Muscle layer of colon (tissue), 2 donors: Measurements from ENCODE around the gene KCNK13.
"Not testable (repeated sequence)": the region's sequence is repeated elsewhere in the genome, so short reads cannot be mapped to it uniquely, and the experiment has no call there.

Experiments used
- H3K27ac ChIP-seq: one replicate; pipeline ENCODE4 v1.7.0; 2013; ENCODE audit warnings: low read depth, mild to moderate bottlenecking, low read length, moderate library complexity
- H3K27me3 ChIP-seq, 2 donors: one replicate each; pipeline ENCODE4 v1.7.0; 2013; ENCODE audit warnings: low read length in 2 of 2, mild to moderate bottlenecking in 2 of 2; ENCODE audit not compliant: insufficient read depth in 2 of 2, control insufficient read depth in 1 of 2
- H3K36me3 ChIP-seq: one replicate; pipeline ENCODE4 v1.7.0; 2013; ENCODE audit warnings: mild to moderate bottlenecking, low read length; ENCODE audit not compliant: insufficient read depth
- H3K4me1 ChIP-seq: one replicate; pipeline ENCODE4 v1.7.0; 2013; ENCODE audit warnings: mild to moderate bottlenecking, low read length; ENCODE audit not compliant: insufficient read depth
- H3K4me3 ChIP-seq, 2 donors: one replicate each; pipeline ENCODE4 v1.7.0; 2013; ENCODE audit warnings: low read length in 2 of 2, low read depth in 1 of 2, mild to moderate bottlenecking in 1 of 2, moderate library complexity in 1 of 2
- H3K9ac ChIP-seq: one replicate; pipeline ENCODE4 v1.7.0; 2013; ENCODE audit warnings: low read length
- H3K9me3 ChIP-seq: one replicate; pipeline ENCODE4 v1.7.0; 2013; ENCODE audit warnings: mild to moderate bottlenecking, low read length
- donor health status: abdominal sarcoma.
- donor health status: Adenocarcinoma of cecum.

Gene KCNK13

DNA sequence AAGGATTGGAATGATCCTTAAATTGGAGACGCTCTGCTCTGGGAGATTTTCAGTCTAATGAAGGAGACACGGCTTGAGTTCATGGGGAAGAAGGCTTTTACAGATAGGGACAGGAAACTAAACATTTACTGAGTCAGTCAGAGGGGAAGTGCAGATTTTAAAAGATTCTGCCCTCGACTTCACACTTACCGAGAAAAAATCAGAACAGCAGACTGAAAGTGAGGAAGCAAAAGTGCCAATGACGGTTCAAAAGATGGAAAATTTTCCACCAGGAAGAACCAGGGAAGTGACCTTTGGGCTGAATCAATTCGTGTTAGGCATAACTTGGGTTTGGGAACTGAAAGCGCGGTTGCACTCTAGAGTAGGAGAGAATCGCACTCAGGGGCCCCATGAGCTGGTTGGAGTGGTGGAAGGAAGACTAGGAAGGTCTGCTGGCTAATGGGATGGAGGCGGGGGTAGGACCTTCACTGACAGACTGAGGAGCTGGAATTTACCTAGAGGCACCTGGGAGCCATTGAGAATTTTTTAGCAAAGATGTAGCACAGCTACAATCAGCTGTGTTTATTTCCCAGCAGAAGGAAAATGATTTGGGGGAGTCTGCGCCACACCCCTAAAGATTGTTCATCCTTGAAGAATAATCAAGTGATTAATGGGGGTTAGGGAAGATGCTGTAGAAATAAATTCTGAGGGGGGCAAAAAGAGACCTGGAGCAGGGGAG lies 1.2 kb downstream of the KCNK13 start:
- H3K27me3 ChIP-seq, result peaks cover 18 to 49% of the 10 kb centered on the region in 2 donors
- H3K4me1 ChIP-seq, result no peaks in the 10 kb centered on the region
- no peak overlapping the region for H3K27ac ChIP-seq
- H3K4me3 ChIP-seq, result no peak overlapping the region
- H3K9ac ChIP-seq, result no peak overlapping the region
- H3K36me3 ChIP-seq, result no peaks in the 10 kb centered on the region
- H3K9me3 ChIP-seq, result no peaks in the 10 kb centered on the region

DNA sequence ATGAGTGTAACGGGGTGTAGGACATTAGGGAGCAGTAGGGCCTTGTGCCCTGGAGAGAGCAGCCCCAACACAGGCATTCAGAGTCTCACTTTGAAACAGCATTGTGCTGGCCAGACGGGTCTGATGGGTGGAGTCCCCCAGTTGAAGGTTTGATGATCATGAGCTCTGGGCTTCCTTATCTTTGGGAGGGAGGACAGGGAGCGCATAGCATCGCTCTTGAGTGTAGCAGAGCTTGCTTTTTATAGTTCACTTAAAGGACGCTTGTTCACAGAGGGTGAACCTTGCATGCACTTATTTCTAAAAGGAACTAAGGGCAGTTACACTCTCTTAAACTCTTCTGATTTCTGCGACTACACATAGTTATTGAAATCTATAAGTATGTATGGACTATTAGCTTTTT lies 10.6 kb downstream of the KCNK13 start:
- H3K36me3 ChIP-seq, result no peaks in the 10 kb centered on the region
- no peak overlapping the region for H3K9ac ChIP-seq
- H3K27ac ChIP-seq, result no peak overlapping the region
- no peaks in the 10 kb centered on the region for H3K4me1 ChIP-seq
- no peaks in the 10 kb centered on the region for H3K27me3 ChIP-seq
- H3K9me3 ChIP-seq, result no peaks in the 10 kb centered on the region
- no peak overlapping the region for H3K4me3 ChIP-seq

DNA sequence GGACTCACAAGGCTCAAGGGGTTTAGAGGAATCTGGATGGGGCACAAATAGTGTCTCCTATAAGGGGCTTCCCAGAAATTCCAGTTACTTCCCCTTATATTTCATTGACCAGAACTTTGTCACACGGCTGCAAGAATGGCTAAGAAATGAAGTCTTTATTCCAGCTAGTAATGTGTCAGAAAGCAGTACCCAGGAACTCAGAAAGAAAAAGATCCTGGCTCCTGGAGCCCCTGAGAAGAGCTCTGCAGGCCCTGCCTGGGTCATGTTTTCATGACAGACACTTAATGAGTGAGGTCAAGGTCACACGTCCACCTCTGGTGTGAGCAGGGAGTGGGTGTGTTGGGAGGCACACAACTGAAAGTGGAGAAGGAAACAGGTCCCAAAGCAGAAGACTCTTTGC lies 17.8 kb downstream of the KCNK13 start:
- no peaks in the 10 kb centered on the region for H3K36me3 ChIP-seq
- H3K9ac ChIP-seq, result no peak overlapping the region
- no peaks in the 10 kb centered on the region for H3K27me3 ChIP-seq
- no peaks in the 10 kb centered on the region for H3K9me3 ChIP-seq
- H3K4me1 ChIP-seq, result no peaks in the 10 kb centered on the region
- H3K27ac ChIP-seq, result no peak overlapping the region
- no peak overlapping the region for H3K4me3 ChIP-seq

DNA sequence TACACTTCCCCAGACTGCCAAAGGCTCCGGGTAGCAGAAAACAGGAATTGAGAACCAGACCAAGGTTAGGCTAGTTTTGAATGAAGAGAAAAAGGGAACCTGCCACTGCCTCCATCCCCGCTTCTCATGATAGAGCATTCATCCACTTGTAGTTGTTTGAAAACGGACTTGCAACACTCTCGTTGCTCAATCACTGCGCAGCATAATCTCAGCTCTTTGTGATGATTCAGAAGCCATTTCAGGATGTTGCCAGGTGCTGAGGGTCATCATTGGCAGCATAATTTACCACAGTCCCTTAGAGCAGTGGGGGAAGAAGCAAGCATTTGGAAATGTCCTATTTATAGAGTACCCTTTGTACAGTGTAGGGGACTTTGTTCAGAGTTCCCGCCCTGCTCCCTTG lies 25.6 kb downstream of the KCNK13 start:
- H3K27ac ChIP-seq, result no peak overlapping the region
- H3K9ac ChIP-seq, result no peak overlapping the region
- no peaks in the 10 kb centered on the region for H3K27me3 ChIP-seq
- H3K36me3 ChIP-seq, result no peaks in the 10 kb centered on the region
- no peaks in the 10 kb centered on the region for H3K9me3 ChIP-seq
- H3K4me3 ChIP-seq, result no peak overlapping the region
- H3K4me1 ChIP-seq, result peaks cover 6% of the 10 kb centered on the region

GRCh38 chr14:90088176-90088575 lies 26.4 kb downstream of the KCNK13 start:
- no peak overlapping the region for H3K4me3 ChIP-seq
- no peak overlapping the region for H3K27ac ChIP-seq
- no peak overlapping the region for H3K9ac ChIP-seq
- H3K36me3 ChIP-seq, result no peaks in the 10 kb centered on the region
- H3K27me3 ChIP-seq, result no peaks in the 10 kb centered on the region
- peaks cover 6% of the 10 kb centered on the region for H3K4me1 ChIP-seq
- H3K9me3 ChIP-seq, result no peaks in the 10 kb centered on the region

DNA sequence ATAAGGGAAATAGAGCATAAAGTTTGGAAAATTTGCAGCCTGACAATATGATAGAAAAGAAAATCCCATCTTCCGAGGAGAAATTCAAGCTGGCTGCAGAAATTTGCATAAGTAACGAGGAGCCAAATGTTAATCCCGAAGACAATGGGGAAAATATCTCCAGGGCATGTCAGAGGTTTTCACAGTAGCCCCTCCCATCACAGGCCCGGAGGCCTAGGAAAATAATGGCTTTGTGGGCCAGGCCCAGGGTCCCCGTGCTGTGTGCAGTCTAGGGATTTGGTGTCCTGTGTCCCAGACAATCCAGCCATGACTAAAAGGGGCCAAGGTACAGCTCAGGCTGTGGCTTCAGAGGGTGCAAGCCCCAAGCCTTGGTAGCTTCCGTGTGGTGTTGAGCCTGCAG lies 27.7 kb downstream of the KCNK13 start:
- H3K4me3 ChIP-seq, H3K27ac ChIP-seq, H3K9me3 ChIP-seq, H3K4me1 ChIP-seq, H3K27me3 ChIP-seq, H3K9ac ChIP-seq, H3K36me3 ChIP-seq: not testable (repeated sequence)

DNA sequence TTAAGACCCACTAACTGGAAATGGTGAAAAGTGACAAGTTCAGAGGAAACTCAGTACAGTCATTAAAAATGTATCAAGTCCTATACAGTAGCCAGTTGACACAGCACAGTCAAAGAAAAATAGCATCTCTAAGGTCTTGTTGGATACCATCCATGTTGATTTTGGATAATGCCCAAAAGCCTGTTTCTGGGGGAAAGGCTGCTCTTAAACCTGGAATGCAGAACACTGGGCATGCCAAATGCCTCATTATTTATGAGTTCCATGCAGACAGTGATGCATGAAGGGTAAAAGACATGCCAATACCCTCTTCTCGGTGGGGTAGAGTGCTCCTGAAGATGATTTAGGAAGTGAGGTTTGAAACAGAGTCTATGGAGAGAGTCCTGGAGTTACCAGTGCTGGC lies 29.6 kb downstream of the KCNK13 start:
- H3K9me3 ChIP-seq, result no peaks in the 10 kb centered on the region
- no peak overlapping the region for H3K4me3 ChIP-seq
- peaks cover 6% of the 10 kb centered on the region for H3K4me1 ChIP-seq
- H3K36me3 ChIP-seq, result no peaks in the 10 kb centered on the region
- no peaks in the 10 kb centered on the region for H3K27me3 ChIP-seq
- no peak overlapping the region for H3K27ac ChIP-seq
- H3K9ac ChIP-seq, result no peak overlapping the region

- Histone ChIP-seq H3K4me3 (no peak overlapping the region), H3K9ac (no peak overlapping the region), H3K27ac (no peak overlapping the region), H3K27me3 (no peaks in the 10 kb centered on the region), H3K36me3 (no peaks in the 10 kb centered on the region), H3K9me3 (no peaks in the 10 kb centered on the region), H3K4me1 (peaks cover 6% of the 10 kb centered on the region)
These were observed 32.3 kb downstream of the KCNK13 start for GRCh38 chr14:90093942-90094595.

DNA sequence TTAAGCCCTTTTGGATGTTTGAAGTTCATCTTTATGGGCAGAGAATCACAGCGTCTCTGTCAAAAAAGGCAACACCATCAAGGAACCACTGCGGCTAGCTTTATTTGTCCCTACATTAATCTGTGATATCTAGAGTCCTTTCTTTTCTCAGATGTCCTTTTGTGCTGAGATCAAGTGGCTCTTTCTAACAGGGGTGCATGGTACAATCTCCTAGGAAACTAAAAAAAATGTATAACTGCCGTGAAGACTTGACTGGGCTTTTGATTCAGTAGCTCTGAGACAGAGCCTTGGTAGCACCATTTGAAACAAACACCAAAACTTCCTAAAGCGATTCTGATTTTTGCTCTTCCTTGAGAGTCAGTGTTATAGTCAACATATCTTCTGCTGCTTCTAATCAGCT lies 33.3 kb downstream of the KCNK13 start:
- H3K4me1 ChIP-seq, result peaks cover 6% of the 10 kb centered on the region
- H3K4me3 ChIP-seq, result no peak overlapping the region
- H3K9ac ChIP-seq, result no peak overlapping the region
- H3K27me3 ChIP-seq, result no peaks in the 10 kb centered on the region
- H3K27ac ChIP-seq, result no peak overlapping the region
- H3K9me3 ChIP-seq, result no peaks in the 10 kb centered on the region
- H3K36me3 ChIP-seq, result no peaks in the 10 kb centered on the region

- no peaks in the 10 kb centered on the region for H3K36me3 ChIP-seq
- no peaks in the 10 kb centered on the region for H3K27me3 ChIP-seq
- H3K27ac ChIP-seq, result no peak overlapping the region
These were observed 34.8 kb downstream of the KCNK13 start for GRCh38 chr14:90096566-90096965.

DNA sequence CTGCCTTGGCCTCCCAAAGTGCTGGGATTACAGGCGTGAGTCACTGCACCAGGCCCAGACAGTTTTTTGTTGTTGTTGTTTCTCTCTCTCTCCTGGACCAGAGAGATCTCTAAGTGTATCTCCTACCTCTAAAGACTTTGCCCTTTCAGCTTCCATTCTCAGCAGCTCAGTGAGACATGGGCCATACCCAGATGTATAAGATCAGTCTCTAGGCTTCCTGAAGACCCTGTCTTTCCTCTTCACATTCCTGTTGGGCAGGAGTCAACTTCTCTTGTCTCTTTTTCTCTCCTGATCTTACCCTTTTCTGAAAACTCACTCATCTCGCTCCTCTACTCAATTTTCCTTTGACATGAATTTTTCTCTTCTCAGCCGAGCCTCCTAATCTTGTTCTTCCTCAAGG lies 42.0 kb downstream of the KCNK13 start:
- Histone ChIP-seq H3K36me3 (no peaks in the 10 kb centered on the region), H3K9ac (no peak overlapping the region), H3K4me1 (no peaks in the 10 kb centered on the region), H3K27me3 (no peaks in the 10 kb centered on the region), H3K9me3 (no peaks in the 10 kb centered on the region), H3K27ac (no peak overlapping the region), H3K4me3 (no peak overlapping the region)

More at GRCh38 chr14:90096566-90096965, 34.8 kb downstream of the KCNK13 start:
- H3K4me3 ChIP-seq, result no peak overlapping the region
- H3K4me1 ChIP-seq, result peaks cover under 1% of the 10 kb centered on the region
- no peaks in the 10 kb centered on the region for H3K9me3 ChIP-seq
- no peak overlapping the region for H3K9ac ChIP-seq

GRCh38 chr14:90105756-90106155 lies 44.0 kb downstream of the KCNK13 start:
- Histone ChIP-seq H3K36me3 (no peaks in the 10 kb centered on the region), H3K27ac (no peak overlapping the region), H3K9me3 (no peaks in the 10 kb centered on the region), H3K4me1 (no peaks in the 10 kb centered on the region), H3K9ac (no peak overlapping the region), H3K4me3 (no peak overlapping the region), H3K27me3 (no peaks in the 10 kb centered on the region)
